Activated CD8-positive, alpha-beta memory T cell treated with anti-CD3 and anti-CD28 coated beads, Interleukin-2, amount 50 U/mL, for 1 hour (primary cell): ENCODE results near the gene FAM50B.
A peak's percentile ranks its signal among the peaks of the same experiment; 100 is the strongest.
"Not testable (repeated sequence)": the region's sequence is repeated elsewhere in the genome, so short reads cannot be mapped to it uniquely, and the experiment has no call there.

Source experiments
- DNase-seq: peaks from one replicate; pipeline ENCODE4 v3.0.0-alpha.2; 2020; ENCODE audit errors: extremely low read depth

FAM50B gene

GRCh38 chr6:3847521-3847920, 1.7 kb upstream of the FAM50B start:
- DNase-seq = no peak

GRCh38 chr6:3848380-3848779, 793 bp upstream of the FAM50B start:
- DNase-seq = no peak

GRCh38 chr6:3849681-3850450, 693 bp downstream of the FAM50B start:
- peak; percentile 0 for DNase-seq

- no peak for DNase-seq
Observed at GRCh38 chr6:3850451-3851203, 1.5 kb downstream of the FAM50B start.

- DNase-seq = no peak
Observed at GRCh38 chr6:3851839-3852238, 2.7 kb downstream of the FAM50B start.

- no peak for DNase-seq
Observed at GRCh38 chr6:3852391-3852790, 3.2 kb downstream of the FAM50B start.

GRCh38 chr6:3855866-3856265, 6.7 kb downstream of the FAM50B start:
- DNase-seq = no peak

GRCh38 chr6:3856576-3856975, 7.4 kb downstream of the FAM50B start:
- DNase-seq = no peak

- no peak for DNase-seq
Observed at GRCh38 chr6:3857468-3858456, 8.6 kb downstream of the FAM50B start.

GRCh38 chr6:3859878-3860552, 10.8 kb downstream of the FAM50B start:
- no peak for DNase-seq

GRCh38 chr6:3861424-3861823, 12.3 kb downstream of the FAM50B start:
- no peak for DNase-seq

GRCh38 chr6:3862038-3862437, 12.9 kb downstream of the FAM50B start:
- DNase-seq = no peak

GRCh38 chr6:3863322-3863721, 14.1 kb downstream of the FAM50B start:
- DNase-seq = not testable (repeated sequence)

GRCh38 chr6:3865463-3865862, 16.3 kb downstream of the FAM50B start:
- DNase-seq = no peak

GRCh38 chr6:3867641-3868502, 18.7 kb downstream of the FAM50B start:
- DNase-seq = no peak

- no peak for DNase-seq
Observed at GRCh38 chr6:3868544-3868943, 19.4 kb downstream of the FAM50B start.

GRCh38 chr6:3869284-3869631, 20.1 kb downstream of the FAM50B start:
- DNase-seq = no peak

- DNase-seq = no peak
Observed at GRCh38 chr6:3869632-3870527, 20.7 kb downstream of the FAM50B start.

- no peak for DNase-seq
Observed at GRCh38 chr6:3870528-3870925, 21.4 kb downstream of the FAM50B start.

- DNase-seq = no peak
Observed at GRCh38 chr6:3871515-3871914, 22.3 kb downstream of the FAM50B start.
